B cell (primary cell): ENCODE measurements around the gene PKIB. TPM values are rescaled to one million over a fixed set of nuclear protein-coding genes. Genes with fewer than 3 reads are reported as not detected.

ENCODE experiments used
- ATAC-seq: fragments of 200-7000 bp; cut with Tn5 transposase; one replicate; pipeline ENCODE4 v1.10.0; 2021; ENCODE audit warnings: low read depth, mild to moderate bottlenecking, moderate number of reproducible peaks, moderate library complexity
- CTCF ChIA-PET: fragments of 350-600 bp; sonication (Branson Sonifier 250); formaldehyde crosslinking; loops from one replicate; lab custom pipeline; 2021; ENCODE audit warnings: antibody characterized with exemption, inconsistent platforms; lab: Charles Lee
- POLR2A ChIA-PET: fragments of 350-600 bp; sonication (Branson Sonifier 250); formaldehyde crosslinking; loops from one replicate; lab custom pipeline; 2021; ENCODE audit warnings: antibody characterized with exemption; lab: Charles Lee
- DNase-seq: peaks from one replicate; pipeline ENCODE4 v3.0.0; 2013
- H2AFZ ChIP-seq: 2 replicates; pipeline ENCODE4 v1.6.1; 2012; ENCODE audit warnings: mild to moderate bottlenecking, low read depth, low read length; ENCODE audit not compliant: insufficient read depth, poor library complexity, severe bottlenecking
- H3K27ac ChIP-seq, 2 donors: 1 replicate in 1 of 2; 2 replicates in 1 of 2; pipeline ENCODE4 v1.5.1; 2012 to 2013; ENCODE audit warnings: low read length in 2 of 2, mild to moderate bottlenecking in 2 of 2, moderate library complexity in 1 of 2
- H3K27me3 ChIP-seq, 4 experiments: fragments of 200-600 bp in 1 of 4; sonication (generic) in 1 of 4; replicated peaks in 1 of 4; 1 replicate in 2 of 4; 2 replicates in 2 of 4; pipeline versions ENCODE4 v1.6.1 to v1.7.0; 2013 to 2016; ENCODE audit warnings: low read length in 3 of 4, mild to moderate bottlenecking in 2 of 4, mixed read lengths in 1 of 4, moderate library complexity in 1 of 4; ENCODE audit not compliant: insufficient read depth in 4 of 4, control insufficient read depth in 3 of 4; ENCODE audit errors: control extremely low read depth in 1 of 4
- H3K36me3 ChIP-seq, 2 experiments: replicated peaks in 1 of 2; 1 replicate in 1 of 2; 2 replicates in 1 of 2; pipeline versions ENCODE4 v1.6.1 to v1.7.1; 2013; ENCODE audit warnings: low read length in 1 of 2; ENCODE audit not compliant: insufficient read depth in 2 of 2, control insufficient read depth in 1 of 2; ENCODE audit errors: control extremely low read depth in 1 of 2, extremely low read depth in 1 of 2
- H3K4me1 ChIP-seq, 2 donors: fragments of 200-600 bp in 1 of 2; sonication (generic) in 1 of 2; 1 replicate in 1 of 2; 2 replicates in 1 of 2; pipeline versions ENCODE4 v1.5.1 to v1.6.1; 2013 to 2017; ENCODE audit warnings: low read length in 2 of 2; ENCODE audit not compliant: control insufficient read depth in 2 of 2, insufficient read depth in 2 of 2
- H3K4me2 ChIP-seq: replicated peaks from 2 replicates; pipeline ENCODE3; 2012; ENCODE audit warnings: mild to moderate bottlenecking, low read depth, low read length; ENCODE audit not compliant: poor library complexity, severe bottlenecking
- H3K4me3 ChIP-seq, 5 experiments: fragments of 200-600 bp in 1 of 5; sonication (generic) in 1 of 5; 1 replicate in 3 of 5; 2 replicates in 2 of 5; pipeline versions ENCODE4 v1.5.1 to v1.7.0; 2011 to 2016; ENCODE audit warnings: low read length in 4 of 5, mild to moderate bottlenecking in 4 of 5, low read depth in 2 of 5, control low read depth in 1 of 5, moderate library complexity in 1 of 5; ENCODE audit not compliant: insufficient read depth in 1 of 5; ENCODE audit errors: control extremely low read depth in 1 of 5, extremely low read depth in 1 of 5
- H3K79me2 ChIP-seq: fragments of 200-600 bp; sonication (generic); one replicate; pipeline ENCODE4 v1.6.0; 2016; ENCODE audit warnings: low read length; ENCODE audit not compliant: control insufficient read depth, insufficient read depth
- H3K9ac ChIP-seq: fragments of 200-600 bp; sonication (generic); 2 replicates; pipeline ENCODE4 v1.6.1; 2017; ENCODE audit warnings: mild to moderate bottlenecking, low read length, moderate library complexity
- H3K9me3 ChIP-seq, 3 donors: one replicate each; pipeline versions ENCODE4 v1.6.1 to v1.7.1; 2013; ENCODE audit warnings: low read length in 2 of 3; ENCODE audit not compliant: control insufficient read depth in 2 of 3, insufficient read depth in 1 of 3; ENCODE audit errors: control extremely low read depth in 1 of 3
- H4K20me1 ChIP-seq: 2 replicates; pipeline ENCODE4 v1.6.0; 2012; ENCODE audit warnings: mild to moderate bottlenecking, low read length; ENCODE audit not compliant: insufficient read depth, control insufficient read depth, poor library complexity, severe bottlenecking
- H3K27ac Mint-ChIP-seq: one replicate; pipeline ENCODE4 v1.8.0; 2021; ENCODE audit warnings: mixed read lengths
- H3K27me3 Mint-ChIP-seq: one replicate; pipeline ENCODE4 v1.8.0; 2021; ENCODE audit warnings: mixed read lengths
- H3K4me1 Mint-ChIP-seq: one replicate; pipeline ENCODE4 v1.8.0; 2021; ENCODE audit warnings: mixed read lengths
- H3K4me3 Mint-ChIP-seq: one replicate; pipeline ENCODE4 v1.8.0; 2021; ENCODE audit warnings: mixed read lengths
- H3K9me3 Mint-ChIP-seq: one replicate; pipeline ENCODE4 v1.8.0; 2022; ENCODE audit warnings: mixed read lengths; ENCODE audit not compliant: insufficient read depth
- CTCF ChIP-seq: fragments of 200-600 bp; IDR thresholded peaks from one replicate; pipeline ENCODE4 v1.8.0; 2022; ENCODE audit warnings: antibody characterized with exemption, mild to moderate bottlenecking
- EZH2 ChIP-seq: IDR thresholded peaks from 2 replicates; pipeline ENCODE4 v1.6.1; 2012; ENCODE audit warnings: borderline replicate concordance, low read depth, mild to moderate bottlenecking, moderate library complexity, low read length; ENCODE audit not compliant: insufficient read depth, poor library complexity, severe bottlenecking
- WGBS: methylation state at CpG from one replicate; pipeline ENCODE4 v1.1.5; 2013; ENCODE audit warnings: missing lambda C conversion rate; ENCODE audit not compliant: insufficient coverage; 5-methylcytosine and 5-hydroxymethylcytosine counted together
- intact Hi-C: fragments of 100-400 bp; cut with micrococcal nuclease; formaldehyde crosslinking; loops from one replicate; pipeline ENCODE4 v1.10.0; 2022
- polyA plus RNA-seq: library from polyadenylated mRNA; depleted of rRNA; stranded (reverse); fragments of >200 nt; gene quantifications from 2 replicates; pipeline ENCODE4 v1.2.3, GENCODE V29; 2012
- total RNA-seq, 2 donors: library from RNA; stranded (reverse); fragments of 120-200 nt in 1 of 2; gene quantifications; 1 replicate in 1 of 2; 2 replicates in 1 of 2; pipeline versions ENCODE4 v1.2.3 to v1.2.4, GENCODE V29; 2013 to 2022

PKIB gene
- total and polyA plus RNA-seq, 2 donors (not counting 1 experiment from before 2014, with no cell fraction given) = 0.27 to 1.2 TPM

DNA sequence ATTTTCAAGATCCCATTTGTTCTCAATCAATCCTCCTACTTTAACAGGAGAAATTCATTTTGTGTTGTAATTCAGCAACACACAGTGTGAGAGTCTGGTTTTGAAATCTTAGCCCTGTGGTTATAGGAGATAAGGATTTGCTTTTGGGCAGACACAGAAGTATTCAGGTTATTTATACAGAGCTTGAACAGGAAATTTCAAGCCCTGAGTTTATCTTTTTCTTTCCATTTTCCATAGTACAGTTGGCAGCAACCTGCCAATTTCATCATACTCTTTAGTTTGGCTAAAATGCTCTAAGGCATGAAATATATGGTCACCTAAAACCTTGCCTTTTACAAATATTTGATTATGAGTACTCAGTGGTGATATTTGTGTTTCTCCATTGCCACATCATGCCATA lies 41.4 kb downstream of the PKIB start:
- H3K4me3 Mint-ChIP-seq = no peak overlapping the region
- ChIA-PET POLR2A (no interaction called here), CTCF (no interaction called here)
- Histone ChIP-seq H4K20me1 (no peaks in the 10 kb centered on the region), H3K4me3 (no peak overlapping the region), H2AFZ (no peak overlapping the region), H3K4me1 (no peaks in the 10 kb centered on the region), H3K27ac (no peak overlapping the region), H3K9ac (no peak overlapping the region), H3K27me3 (no peaks in the 10 kb centered on the region), H3K79me2 (no peaks in the 10 kb centered on the region), H3K9me3 (no peaks in the 10 kb centered on the region), H3K4me2 (no peak overlapping the region), H3K36me3 (no peaks in the 10 kb centered on the region)
- H3K4me1 Mint-ChIP-seq = no peaks in the 10 kb centered on the region
- H3K27ac Mint-ChIP-seq = no peak overlapping the region
- ATAC-seq (no peak), DNase-seq (no peak)
- peaks cover 4% of the 10 kb centered on the region for H3K27me3 Mint-ChIP-seq
- no peaks in the 10 kb centered on the region for H3K9me3 Mint-ChIP-seq
- intact Hi-C loops = no loop called here
- no peak for TF ChIP-seq EZH2
- no peak for TF ChIP-seq CTCF

DNA sequence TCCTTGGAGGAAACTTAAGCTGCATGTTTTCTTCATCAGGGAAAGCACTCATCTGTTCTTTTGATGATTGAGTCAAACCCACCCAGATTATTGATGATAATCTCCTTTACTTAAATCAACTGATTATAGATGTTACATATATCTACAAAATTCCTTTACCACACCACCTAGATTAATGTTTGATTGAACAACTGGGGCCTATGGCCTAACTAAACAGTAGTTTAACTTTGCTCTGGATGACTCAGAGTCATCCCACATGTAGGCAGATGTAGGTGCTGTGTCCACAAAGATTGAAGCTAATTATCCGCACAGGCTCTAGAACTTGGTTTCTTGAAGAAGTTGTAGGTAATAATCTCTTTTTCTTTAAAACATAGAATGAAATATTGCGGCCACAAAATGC lies 42.2 kb downstream of the PKIB start:
- no peak overlapping the region for H3K4me3 Mint-ChIP-seq
- no peak for TF ChIP-seq EZH2
- TF ChIP-seq CTCF = no peak
- CTCF ChIA-PET = no interaction called here
- no peak for ATAC-seq
- Histone ChIP-seq H3K36me3 (no peaks in the 10 kb centered on the region), H3K4me1 (no peaks in the 10 kb centered on the region), H2AFZ (no peak overlapping the region), H3K27me3 (no peaks in the 10 kb centered on the region), H3K4me3 (no peak overlapping the region), H4K20me1 (no peaks in the 10 kb centered on the region), H3K4me2 (no peak overlapping the region), H3K9me3 (no peaks in the 10 kb centered on the region), H3K79me2 (no peaks in the 10 kb centered on the region), H3K27ac (no peak overlapping the region), H3K9ac (no peak overlapping the region)
- no peaks in the 10 kb centered on the region for H3K4me1 Mint-ChIP-seq
- intact Hi-C loops = no loop called here
- H3K27ac Mint-ChIP-seq = no peak overlapping the region
- WGBS = no CpG with 5 or more reads among the region's 2 CpGs
- no peak for DNase-seq
- H3K9me3 Mint-ChIP-seq = no peaks in the 10 kb centered on the region
- POLR2A ChIA-PET = no interaction called here
- H3K27me3 Mint-ChIP-seq = peaks cover 1% of the 10 kb centered on the region
